Progenitor cell of endocrine pancreas (in vitro differentiated cells): ENCODE data around the gene CREB3L1. TPM values are rescaled to one million over a fixed set of nuclear protein-coding genes. Genes with fewer than 3 reads are reported as not detected.

Source experiments
- DNase-seq: peaks from one replicate; pipeline ENCODE4 v3.0.0; 2021; ENCODE audit warnings: low spot score; ENCODE audit not compliant: unreplicated experiment
- H3K27ac Mint-ChIP-seq: 2 replicates; pipeline ENCODE4 v1.8.0; 2021; ENCODE audit warnings: mild to moderate bottlenecking, moderate library complexity, mixed read lengths
- H3K27me3 Mint-ChIP-seq: 2 replicates; pipeline ENCODE4 v1.8.0; 2021; ENCODE audit warnings: mixed read lengths
- H3K36me3 Mint-ChIP-seq: 2 replicates; pipeline ENCODE4 v1.8.0; 2022; ENCODE audit warnings: mixed read lengths; ENCODE audit not compliant: insufficient read depth
- H3K4me1 Mint-ChIP-seq: 2 replicates; pipeline ENCODE4 v1.8.0; 2021; ENCODE audit warnings: low read depth, mixed read lengths
- H3K4me3 Mint-ChIP-seq: 2 replicates; pipeline ENCODE4 v1.8.0; 2021; ENCODE audit warnings: low read depth, mild to moderate bottlenecking, moderate library complexity, mixed read lengths
- H3K9me3 Mint-ChIP-seq: 2 replicates; pipeline ENCODE4 v1.8.0; 2021; ENCODE audit warnings: low read depth, mixed read lengths
- long read RNA-seq: library from polyadenylated mRNA; unstranded; transcript quantifications from one replicate; pipeline ENCODE4 v2.0.0, GENCODE V29; 2020
- total RNA-seq: library from RNA; stranded (reverse); gene quantifications from 2 replicates; pipeline ENCODE4 v1.2.1, GENCODE V29; 2021
- TF ChIP-seq, protein P1 (sequence below): fragments of 200-600 bp; sonication (generic); IDR thresholded peaks from one replicate; pipeline ENCODE4 v1.5.0; 2021; ENCODE audit warnings: antibody characterized with exemption, mild to moderate bottlenecking; ENCODE audit not compliant: unreplicated experiment

Gene CREB3L1, protein sequence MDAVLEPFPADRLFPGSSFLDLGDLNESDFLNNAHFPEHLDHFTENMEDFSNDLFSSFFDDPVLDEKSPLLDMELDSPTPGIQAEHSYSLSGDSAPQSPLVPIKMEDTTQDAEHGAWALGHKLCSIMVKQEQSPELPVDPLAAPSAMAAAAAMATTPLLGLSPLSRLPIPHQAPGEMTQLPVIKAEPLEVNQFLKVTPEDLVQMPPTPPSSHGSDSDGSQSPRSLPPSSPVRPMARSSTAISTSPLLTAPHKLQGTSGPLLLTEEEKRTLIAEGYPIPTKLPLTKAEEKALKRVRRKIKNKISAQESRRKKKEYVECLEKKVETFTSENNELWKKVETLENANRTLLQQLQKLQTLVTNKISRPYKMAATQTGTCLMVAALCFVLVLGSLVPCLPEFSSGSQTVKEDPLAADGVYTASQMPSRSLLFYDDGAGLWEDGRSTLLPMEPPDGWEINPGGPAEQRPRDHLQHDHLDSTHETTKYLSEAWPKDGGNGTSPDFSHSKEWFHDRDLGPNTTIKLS
- total RNA-seq: 9.5 and 9.6 TPM in 2 replicates
- long read RNA-seq: 0 reads

DNA sequence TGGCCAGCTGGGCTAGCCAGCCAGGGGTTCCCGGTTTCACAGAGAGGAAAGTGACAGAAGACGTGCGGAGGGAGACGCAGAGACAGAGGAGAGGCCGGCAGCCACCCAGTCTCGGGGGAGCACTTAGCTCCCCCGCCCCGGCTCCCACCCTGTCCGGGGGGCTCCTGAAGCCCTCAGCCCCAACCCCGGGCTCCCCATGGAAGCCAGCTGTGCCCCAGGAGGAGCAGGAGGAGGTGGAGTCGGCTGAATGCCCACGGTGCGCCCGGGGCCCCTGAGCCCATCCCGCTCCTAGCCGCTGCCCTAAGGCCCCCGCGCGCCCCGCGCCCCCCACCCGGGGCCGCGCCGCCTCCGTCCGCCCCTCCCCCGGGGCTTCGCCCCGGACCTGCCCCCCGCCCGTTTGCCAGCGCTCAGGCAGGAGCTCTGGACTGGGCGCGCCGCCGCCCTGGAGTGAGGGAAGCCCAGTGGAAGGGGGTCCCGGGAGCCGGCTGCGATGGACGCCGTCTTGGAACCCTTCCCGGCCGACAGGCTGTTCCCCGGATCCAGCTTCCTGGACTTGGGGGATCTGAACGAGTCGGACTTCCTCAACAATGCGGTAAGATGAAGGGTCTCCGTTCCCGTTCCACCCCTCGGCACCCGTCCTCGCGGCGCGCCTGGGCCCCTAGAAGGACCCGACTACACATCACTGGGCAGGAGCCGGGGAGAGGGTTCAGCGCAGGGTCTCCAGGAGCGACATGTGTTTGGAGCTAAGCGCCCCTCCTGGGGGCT lies at the start of gene CREB3L1:
Gene CREB3L1 (plus strand): TSS at position 41 of the 765 bp plus-strand sequence. CDS start 450 bp downstream, at position 491.
- DNase-seq: no peak
- TF ChIP-seq, protein P1, sequence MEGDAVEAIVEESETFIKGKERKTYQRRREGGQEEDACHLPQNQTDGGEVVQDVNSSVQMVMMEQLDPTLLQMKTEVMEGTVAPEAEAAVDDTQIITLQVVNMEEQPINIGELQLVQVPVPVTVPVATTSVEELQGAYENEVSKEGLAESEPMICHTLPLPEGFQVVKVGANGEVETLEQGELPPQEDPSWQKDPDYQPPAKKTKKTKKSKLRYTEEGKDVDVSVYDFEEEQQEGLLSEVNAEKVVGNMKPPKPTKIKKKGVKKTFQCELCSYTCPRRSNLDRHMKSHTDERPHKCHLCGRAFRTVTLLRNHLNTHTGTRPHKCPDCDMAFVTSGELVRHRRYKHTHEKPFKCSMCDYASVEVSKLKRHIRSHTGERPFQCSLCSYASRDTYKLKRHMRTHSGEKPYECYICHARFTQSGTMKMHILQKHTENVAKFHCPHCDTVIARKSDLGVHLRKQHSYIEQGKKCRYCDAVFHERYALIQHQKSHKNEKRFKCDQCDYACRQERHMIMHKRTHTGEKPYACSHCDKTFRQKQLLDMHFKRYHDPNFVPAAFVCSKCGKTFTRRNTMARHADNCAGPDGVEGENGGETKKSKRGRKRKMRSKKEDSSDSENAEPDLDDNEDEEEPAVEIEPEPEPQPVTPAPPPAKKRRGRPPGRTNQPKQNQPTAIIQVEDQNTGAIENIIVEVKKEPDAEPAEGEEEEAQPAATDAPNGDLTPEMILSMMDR: no peak
- Mint-ChIP-seq H3K27ac (peak within 1 kb of the TSS; percentile 53), H3K36me3 (no peaks in the 10 kb centered on the region), H3K27me3 (peaks cover 18% of the 10 kb centered on the region), H3K4me1 (peaks cover 57% of the 10 kb centered on the region), H3K4me3 (peak within 1 kb of the TSS; percentile 76), H3K9me3 (no peaks in the 10 kb centered on the region)

DNA sequence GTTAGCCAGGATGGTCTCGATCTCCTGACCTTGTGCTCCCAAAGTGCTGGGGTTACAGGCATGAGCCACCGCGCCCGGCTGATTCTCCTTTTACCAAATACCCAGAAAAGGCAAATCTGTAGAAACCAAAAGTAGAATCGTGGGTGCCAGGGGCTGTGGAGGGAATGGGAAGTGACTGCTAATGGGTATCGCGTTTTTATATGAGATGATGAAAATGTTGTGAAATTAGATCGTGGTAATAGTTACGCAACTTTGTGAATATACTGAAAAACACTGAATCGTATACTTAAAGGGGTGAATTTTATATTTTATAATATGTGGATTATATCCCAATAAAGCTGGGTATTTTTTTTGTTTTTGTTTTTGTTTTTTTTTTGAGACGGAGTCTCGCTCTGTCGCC lies 48.2 kb upstream of the CREB3L1 start:
- no peak for DNase-seq
- H3K27me3 Mint-ChIP-seq: peaks cover 9% of the 10 kb centered on the region
- no peaks in the 10 kb centered on the region for H3K9me3 Mint-ChIP-seq
- H3K4me3 Mint-ChIP-seq: no peak overlapping the region
- H3K4me1 Mint-ChIP-seq: peaks cover 2% of the 10 kb centered on the region
- H3K27ac Mint-ChIP-seq: no peak overlapping the region
- TF ChIP-seq, protein P1: no peak
- no peaks in the 10 kb centered on the region for H3K36me3 Mint-ChIP-seq

DNA sequence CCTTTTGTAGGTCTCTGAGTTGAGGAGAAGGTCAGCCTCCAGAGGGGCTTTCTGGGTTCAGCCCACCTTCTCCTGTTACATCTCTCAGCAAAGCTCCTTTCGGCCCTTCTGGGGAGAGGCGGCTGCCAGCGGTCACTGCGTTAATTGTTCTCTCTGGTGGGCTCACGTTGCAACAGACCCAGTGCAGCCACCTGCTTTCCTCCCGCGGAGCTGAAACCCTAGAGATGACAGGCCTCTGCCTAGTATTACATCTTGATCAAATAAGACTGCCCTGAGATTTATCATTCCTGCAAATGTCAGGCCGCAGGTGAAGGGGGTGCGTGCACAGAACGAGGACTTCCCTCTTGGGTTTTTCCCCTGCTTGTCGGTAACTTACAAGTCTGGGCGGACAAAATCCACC lies 43.2 kb upstream of the CREB3L1 start:
- TF ChIP-seq, protein P1: no peak

DNA sequence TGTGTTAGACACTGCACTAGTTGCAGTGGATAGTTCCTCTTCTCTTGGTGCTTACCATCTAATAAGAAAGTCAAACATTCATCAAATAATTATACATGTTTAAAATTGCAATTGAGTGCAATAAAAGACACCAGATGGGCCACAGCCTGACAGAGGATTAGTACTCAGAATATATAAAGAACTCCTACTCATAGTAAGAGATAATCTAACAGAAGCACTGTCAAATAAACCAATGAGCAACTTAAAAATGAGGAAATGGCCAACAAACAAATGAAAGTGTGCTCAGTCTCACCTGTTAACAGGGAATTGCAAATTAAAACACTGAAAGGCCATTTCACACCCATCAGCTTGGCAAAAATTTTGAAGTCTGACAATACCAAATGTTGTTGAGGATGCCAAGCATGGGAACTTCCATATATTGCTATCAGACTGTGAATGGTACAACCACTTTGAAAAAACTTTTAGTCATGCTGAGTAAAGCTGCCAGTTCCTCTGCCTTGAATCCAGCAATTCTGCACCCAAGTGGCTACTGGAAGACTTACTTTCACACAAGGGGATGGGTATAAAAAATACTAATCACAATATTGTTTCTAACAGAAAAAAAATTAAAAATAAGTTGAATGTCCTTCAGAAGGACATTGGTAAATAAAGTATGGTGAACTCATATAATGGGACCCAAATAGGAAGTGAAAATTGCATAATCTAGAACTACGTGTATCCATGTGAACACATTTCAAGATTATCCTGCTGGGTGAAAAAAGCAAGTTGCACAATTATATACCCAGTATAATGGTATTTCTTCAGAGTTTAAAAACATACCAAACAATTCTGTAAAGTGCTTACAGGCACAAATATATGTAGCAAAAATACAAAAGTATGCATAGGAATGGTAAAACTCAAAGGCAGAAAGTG lies 41.4 kb upstream of the CREB3L1 start:
- no peak for DNase-seq
- Mint-ChIP-seq H3K27ac (no peak overlapping the region), H3K27me3 (peaks cover 49% of the 10 kb centered on the region), H3K9me3 (no peaks in the 10 kb centered on the region), H3K36me3 (no peaks in the 10 kb centered on the region), H3K4me3 (no peak overlapping the region), H3K4me1 (peaks cover 20% of the 10 kb centered on the region)
- TF ChIP-seq, protein P1: no peak

More for the DNA sequence above, 43.2 kb upstream of the CREB3L1 start:
- Mint-ChIP-seq H3K9me3 (no peaks in the 10 kb centered on the region), H3K27ac (no peak overlapping the region), H3K27me3 (peaks cover 41% of the 10 kb centered on the region), H3K36me3 (no peaks in the 10 kb centered on the region), H3K4me3 (no peak overlapping the region), H3K4me1 (peaks cover 15% of the 10 kb centered on the region)
- no peak for DNase-seq

DNA sequence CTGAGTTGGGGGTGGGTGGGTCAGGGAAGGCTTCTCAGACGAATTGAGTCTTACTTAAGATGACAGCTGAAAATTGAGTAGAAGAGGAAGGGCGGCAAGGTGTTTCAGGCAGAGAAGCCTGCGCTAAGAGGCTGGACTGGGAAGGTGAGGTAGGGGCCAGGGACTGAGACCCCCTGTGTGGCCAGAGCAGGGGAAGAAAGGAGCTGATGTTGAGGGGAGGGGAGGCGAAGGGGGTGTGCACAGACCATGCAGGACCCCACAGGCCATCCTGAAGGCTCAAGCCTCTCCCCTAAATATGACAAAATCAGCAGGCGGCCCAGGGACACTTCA lies 40.6 kb upstream of the CREB3L1 start:
- TF ChIP-seq, protein P1: no peak
- H3K4me1 Mint-ChIP-seq: peaks cover 22% of the 10 kb centered on the region
- H3K36me3 Mint-ChIP-seq: no peaks in the 10 kb centered on the region
- H3K9me3 Mint-ChIP-seq: no peaks in the 10 kb centered on the region
- H3K27ac Mint-ChIP-seq: no peak overlapping the region
- H3K27me3 Mint-ChIP-seq: peaks cover 52% of the 10 kb centered on the region
- DNase-seq: no peak
- H3K4me3 Mint-ChIP-seq: peak overlapping the region; percentile 76
